ENCODE data around the gene DHRS7B.
"Not testable (repeated sequence)": the region's sequence is repeated elsewhere in the genome, so short reads cannot be mapped to it uniquely, and the experiment has no call there.

The DHRS7B gene

GRCh38 chr17:21143695-21144094 lies 16.9 kb downstream of the DHRS7B start:
- TF ChIP-seq, protein P1, sequence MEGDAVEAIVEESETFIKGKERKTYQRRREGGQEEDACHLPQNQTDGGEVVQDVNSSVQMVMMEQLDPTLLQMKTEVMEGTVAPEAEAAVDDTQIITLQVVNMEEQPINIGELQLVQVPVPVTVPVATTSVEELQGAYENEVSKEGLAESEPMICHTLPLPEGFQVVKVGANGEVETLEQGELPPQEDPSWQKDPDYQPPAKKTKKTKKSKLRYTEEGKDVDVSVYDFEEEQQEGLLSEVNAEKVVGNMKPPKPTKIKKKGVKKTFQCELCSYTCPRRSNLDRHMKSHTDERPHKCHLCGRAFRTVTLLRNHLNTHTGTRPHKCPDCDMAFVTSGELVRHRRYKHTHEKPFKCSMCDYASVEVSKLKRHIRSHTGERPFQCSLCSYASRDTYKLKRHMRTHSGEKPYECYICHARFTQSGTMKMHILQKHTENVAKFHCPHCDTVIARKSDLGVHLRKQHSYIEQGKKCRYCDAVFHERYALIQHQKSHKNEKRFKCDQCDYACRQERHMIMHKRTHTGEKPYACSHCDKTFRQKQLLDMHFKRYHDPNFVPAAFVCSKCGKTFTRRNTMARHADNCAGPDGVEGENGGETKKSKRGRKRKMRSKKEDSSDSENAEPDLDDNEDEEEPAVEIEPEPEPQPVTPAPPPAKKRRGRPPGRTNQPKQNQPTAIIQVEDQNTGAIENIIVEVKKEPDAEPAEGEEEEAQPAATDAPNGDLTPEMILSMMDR (IDR thresholded peaks at IDR 0.05; ENCODE audit: low read depth, low read length): no peak
- no peak overlapping the region for H3K4me3 ChIP-seq (ENCODE audit: low read depth, low read length)

GRCh38 chr17:21144299-21144698 lies 17.5 kb downstream of the DHRS7B start:
- not testable (repeated sequence) for H3K4me3 ChIP-seq (ENCODE audit: low read depth, low read length)

DNA sequence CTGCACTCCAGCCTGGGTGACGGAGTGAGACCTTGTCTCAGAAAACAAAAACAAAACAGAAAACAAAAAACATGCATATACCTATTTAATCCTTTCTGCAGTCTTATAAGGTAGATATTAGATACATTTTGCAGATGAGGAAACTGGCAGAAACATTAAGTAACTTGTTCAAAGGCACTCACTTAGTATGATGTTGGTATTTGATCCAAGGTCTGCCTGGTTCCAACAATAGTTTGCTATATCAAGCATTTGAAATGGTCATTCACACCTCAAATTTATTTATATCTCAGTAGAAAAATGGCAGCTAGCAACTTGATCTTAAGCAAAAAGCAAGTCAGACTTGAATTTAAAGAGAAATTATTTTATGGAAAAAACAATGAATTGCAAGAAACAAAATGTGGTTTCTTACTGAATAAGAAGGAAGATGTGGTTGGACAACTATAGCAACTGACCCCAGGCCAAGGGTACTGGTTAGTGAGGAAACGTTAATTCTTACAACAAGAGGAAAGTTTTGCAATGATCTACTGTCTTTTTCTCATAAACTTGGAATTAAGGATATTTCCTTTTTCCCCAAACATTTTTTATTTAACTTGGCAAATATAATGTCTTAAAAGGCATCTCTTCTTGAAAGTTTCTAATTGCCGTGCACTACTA lies 19.7 kb downstream of the DHRS7B start:
- TF ChIP-seq, protein P1 (IDR thresholded peaks at IDR 0.05; ENCODE audit: low read depth, low read length): no peak
- H3K4me3 ChIP-seq (ENCODE audit: low read depth, low read length): no peak overlapping the region

- TF ChIP-seq, protein P1 (IDR thresholded peaks at IDR 0.05; ENCODE audit: low read depth, low read length): no peak
- H3K4me3 ChIP-seq (ENCODE audit: low read depth, low read length): no peak overlapping the region
Measured at GRCh38 chr17:21149621-21150020, 22.9 kb downstream of the DHRS7B start.

DNA sequence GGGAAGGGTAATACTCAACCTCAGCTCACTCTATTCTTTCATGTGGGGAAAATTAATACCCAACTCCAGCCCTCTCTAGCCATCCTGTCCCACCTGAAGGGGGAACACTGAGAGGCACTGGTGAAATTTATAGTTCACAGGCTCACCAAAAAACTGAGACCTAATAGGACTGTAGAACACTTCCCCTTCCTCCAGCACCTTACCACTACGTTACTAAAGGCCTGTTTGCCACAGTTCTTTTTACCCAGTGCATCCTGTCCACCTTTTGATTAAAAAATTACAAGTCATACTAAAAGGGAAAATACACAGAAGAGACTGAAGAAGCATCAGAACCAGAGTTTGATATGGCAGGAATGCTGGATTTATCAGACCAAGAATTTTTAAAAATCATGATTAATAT lies 26.0 kb downstream of the DHRS7B start:
- H3K4me3 ChIP-seq (ENCODE audit: low read depth, low read length): no peak overlapping the region
- TF ChIP-seq, protein P1 (IDR thresholded peaks at IDR 0.05; ENCODE audit: low read depth, low read length): no peak

DNA sequence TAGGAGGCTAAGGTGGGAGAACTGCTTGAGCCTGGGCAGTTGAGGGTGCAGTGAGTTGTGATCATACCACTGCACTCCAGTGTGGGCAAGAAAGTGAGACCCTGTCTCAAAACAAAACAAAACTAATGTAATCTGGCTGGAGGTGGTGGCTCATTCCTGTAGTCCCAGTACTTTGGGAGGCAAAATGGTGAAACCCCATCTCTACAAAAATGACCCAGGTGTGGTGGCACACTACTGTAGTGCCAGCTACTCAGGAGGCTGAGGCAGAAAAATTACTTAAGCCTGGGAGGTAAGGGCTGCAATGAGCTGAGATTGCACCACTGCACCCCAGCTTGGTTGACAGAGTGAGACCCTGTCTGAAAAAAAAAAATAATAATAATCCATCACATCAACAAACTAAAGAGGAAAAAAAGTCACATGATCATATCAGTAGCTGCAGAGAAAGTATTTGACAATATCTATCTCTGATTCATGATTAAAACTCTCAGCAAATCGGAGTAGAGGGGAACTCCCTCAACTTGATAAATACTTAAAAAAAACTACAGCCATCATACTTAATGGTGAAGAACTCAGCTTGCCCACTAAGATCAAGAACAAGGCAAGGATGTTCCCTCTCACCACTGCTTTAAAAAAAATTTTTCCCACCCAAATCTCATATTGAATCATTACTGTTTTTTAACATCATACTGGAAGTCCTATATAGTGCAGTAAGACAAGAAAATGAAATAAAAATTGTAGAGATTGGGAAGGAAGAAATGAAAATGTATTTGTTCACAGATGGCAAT lies 31.0 kb downstream of the DHRS7B start:
- H3K4me3 ChIP-seq (ENCODE audit: low read depth, low read length): no peak overlapping the region
- TF ChIP-seq, protein P1 (IDR thresholded peaks at IDR 0.05; ENCODE audit: low read depth, low read length): no peak

DNA sequence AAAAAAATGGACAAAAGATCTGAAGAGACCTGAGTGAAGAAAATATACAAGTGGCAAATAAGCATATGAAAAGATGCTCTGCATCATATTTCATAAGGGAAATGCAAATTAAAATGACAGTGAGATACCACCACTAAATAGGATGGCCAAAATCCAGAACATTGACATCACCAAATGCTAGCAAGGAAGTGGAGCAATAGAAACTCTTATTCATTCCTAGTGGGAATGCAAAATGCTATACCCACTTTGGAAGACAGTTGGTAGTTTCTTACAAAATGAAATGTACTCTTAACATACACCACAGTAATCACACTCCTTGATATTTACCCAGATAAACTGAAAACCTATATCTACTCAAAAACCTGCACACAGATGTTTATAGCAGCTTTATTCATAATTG lies 33.6 kb downstream of the DHRS7B start:
- TF ChIP-seq, protein P1 (IDR thresholded peaks at IDR 0.05; ENCODE audit: low read depth, low read length): no peak
- no peak overlapping the region for H3K4me3 ChIP-seq (ENCODE audit: low read depth, low read length)
